ENCODE data around the gene BCHE. TPM values are rescaled to one million over a fixed set of nuclear protein-coding genes. Genes with fewer than 3 reads are reported as not detected.

Gene BCHE
- total and polyA plus RNA-seq, 2 experiments from 2014 or later, result 4.1 to 9.5 TPM

- TF ChIP-seq EZH2 (IDR thresholded peaks at IDR 0.05; ENCODE audit: borderline replicate concordance) (no peak), EZH2phosphoT487 (IDR thresholded peaks at IDR 0.05; ENCODE audit: low read depth, severe bottlenecking, unreplicated experiment) (no peak), CTCF (IDR thresholded peaks at IDR 0.05; ENCODE audit: poor library complexity) (no peak)
- Histone ChIP-seq H3K27ac (no peak overlapping the region), H2AFZ (no peak overlapping the region), H3K9me2 (replicated peaks; ENCODE audit: insufficient read depth) (no peaks in the 10 kb centered on the region), H3K79me2 (no peaks in the 10 kb centered on the region), H3K4me2 (no peak overlapping the region), H4K20me1 (ENCODE audit: insufficient read depth, poor library complexity, severe bottlenecking) (no peaks in the 10 kb centered on the region), H3K4me1 (ENCODE audit: insufficient read depth) (no peaks in the 10 kb centered on the region), H3K4me3 (no peak overlapping the region), H3K36me3 (replicated peaks; ENCODE audit: insufficient read depth, low read depth) (no peaks in the 10 kb centered on the region), H3K27me3 (no peaks in the 10 kb centered on the region), H3K9me3 (ENCODE audit: low read depth) (no peaks in the 10 kb centered on the region)
- no peak for DNase-seq (ENCODE audit: low spot score)
Observed at GRCh38 chr3:165749821-165750220, 87.4 kb downstream of the BCHE start.

- Histone ChIP-seq H3K4me3 (no peak overlapping the region), H3K4me2 (no peak overlapping the region), H3K36me3 (replicated peaks; ENCODE audit: insufficient read depth, low read depth) (no peaks in the 10 kb centered on the region), H3K9me2 (replicated peaks; ENCODE audit: insufficient read depth) (no peaks in the 10 kb centered on the region), H3K9me3 (ENCODE audit: low read depth) (no peaks in the 10 kb centered on the region), H3K27ac (no peak overlapping the region), H3K27me3 (no peaks in the 10 kb centered on the region), H3K4me1 (ENCODE audit: insufficient read depth) (no peaks in the 10 kb centered on the region), H4K20me1 (ENCODE audit: insufficient read depth, poor library complexity, severe bottlenecking) (no peaks in the 10 kb centered on the region), H3K79me2 (no peaks in the 10 kb centered on the region), H2AFZ (no peak overlapping the region)
- no peak for TF ChIP-seq EZH2phosphoT487 (IDR thresholded peaks at IDR 0.05; ENCODE audit: low read depth, severe bottlenecking, unreplicated experiment)
- no peak for TF ChIP-seq CTCF (IDR thresholded peaks at IDR 0.05; ENCODE audit: poor library complexity)
- no peak for TF ChIP-seq EZH2 (IDR thresholded peaks at IDR 0.05; ENCODE audit: borderline replicate concordance)
- 90% methylated on average over 2 of the region's 2 CpGs for WGBS (ENCODE audit: low lambda C conversion rate, missing lambda C conversion rate)
- DNase-seq (ENCODE audit: low spot score), result no peak
Observed at GRCh38 chr3:165749241-165749640, 88.0 kb downstream of the BCHE start.

GRCh38 chr3:165748094-165748493, 89.1 kb downstream of the BCHE start:
- Histone ChIP-seq H3K36me3 (replicated peaks; ENCODE audit: insufficient read depth, low read depth) (no peaks in the 10 kb centered on the region), H3K27me3 (no peaks in the 10 kb centered on the region), H4K20me1 (ENCODE audit: insufficient read depth, poor library complexity, severe bottlenecking) (no peaks in the 10 kb centered on the region), H2AFZ (no peak overlapping the region), H3K9me2 (replicated peaks; ENCODE audit: insufficient read depth) (no peaks in the 10 kb centered on the region), H3K4me3 (no peak overlapping the region), H3K4me2 (no peak overlapping the region), H3K4me1 (ENCODE audit: insufficient read depth) (no peaks in the 10 kb centered on the region), H3K9me3 (ENCODE audit: low read depth) (no peaks in the 10 kb centered on the region), H3K27ac (no peak overlapping the region), H3K79me2 (no peaks in the 10 kb centered on the region)
- WGBS (ENCODE audit: low lambda C conversion rate, missing lambda C conversion rate), result 92% methylated on average over 2 of the region's 2 CpGs
- TF ChIP-seq EZH2phosphoT487 (IDR thresholded peaks at IDR 0.05; ENCODE audit: low read depth, severe bottlenecking, unreplicated experiment) (no peak), EZH2 (IDR thresholded peaks at IDR 0.05; ENCODE audit: borderline replicate concordance) (no peak), CTCF (IDR thresholded peaks at IDR 0.05; ENCODE audit: poor library complexity) (no peak)
- DNase-seq (ENCODE audit: low spot score), result no peak

- no peaks in the 10 kb centered on the region for H3K36me3 ChIP-seq (replicated peaks; ENCODE audit: insufficient read depth, low read depth)
- no peaks in the 10 kb centered on the region for H3K9me3 ChIP-seq (ENCODE audit: low read depth)
- H3K9me2 ChIP-seq (replicated peaks; ENCODE audit: insufficient read depth), result no peaks in the 10 kb centered on the region
- no peak overlapping the region for H2AFZ ChIP-seq
- H3K79me2 ChIP-seq, result no peaks in the 10 kb centered on the region
- no peak overlapping the region for H3K4me3 ChIP-seq
- no peaks in the 10 kb centered on the region for H3K27me3 ChIP-seq
- 39% methylated on average over 2 of the region's 2 CpGs for WGBS (ENCODE audit: low lambda C conversion rate, missing lambda C conversion rate)
- no peak overlapping the region for H3K27ac ChIP-seq
- no peak overlapping the region for H3K4me2 ChIP-seq
- H4K20me1 ChIP-seq (ENCODE audit: insufficient read depth, poor library complexity, severe bottlenecking), result no peaks in the 10 kb centered on the region
- DNase-seq (ENCODE audit: low spot score), result no peak
- TF ChIP-seq CTCF (IDR thresholded peaks at IDR 0.05; ENCODE audit: poor library complexity), result no peak
- no peak for TF ChIP-seq EZH2phosphoT487 (IDR thresholded peaks at IDR 0.05; ENCODE audit: low read depth, severe bottlenecking, unreplicated experiment)
- no peak for TF ChIP-seq EZH2 (IDR thresholded peaks at IDR 0.05; ENCODE audit: borderline replicate concordance)
- H3K4me1 ChIP-seq (ENCODE audit: insufficient read depth), result no peaks in the 10 kb centered on the region
Observed at GRCh38 chr3:165746874-165747273, 90.3 kb downstream of the BCHE start.

Measured in hepatocyte (in vitro differentiated cells).